ENCODE data around the gene PPME1.
A peak's percentile ranks its signal among the peaks of the same experiment; 100 is the strongest.
"Not testable (repeated sequence)": the region's sequence is repeated elsewhere in the genome, so short reads cannot be mapped to it uniquely, and the experiment has no call there.

The PPME1 gene

GRCh38 chr11:74170694-74171629, at the start of gene PPME1, which contains the start of gene C2CD3:
Gene PPME1 (plus strand): TSS chr11:74171289. CDS start chr11:74171422, 133 bp downstream.
Gene C2CD3 (minus strand): TSS chr11:74171002. CDS start chr11:74170792, 210 bp downstream.
- H3K4me2 ChIP-seq: peak within 1 kb of the TSS; percentile 86
- peaks cover 22% of the 10 kb centered on the region; the same call in 1 of the 2 replicates for H3K79me2 ChIP-seq (ENCODE audit: insufficient read depth, low read depth)
- H3K4me3 ChIP-seq (IDR thresholded peaks at IDR 0.05; ENCODE audit: insufficient read depth, low read depth, low read length): peak within 1 kb of the TSS; percentile 41
- peak within 1 kb of the TSS; percentile 57 for H3K27ac ChIP-seq
- peaks cover 19% of the 10 kb centered on the region for H3K4me1 ChIP-seq (ENCODE audit: low read depth, poor library complexity, severe bottlenecking)
- 0 out of 2 replicates have a peak, but pooled peaks have one; percentile 20 for TF ChIP-seq CTCF (conservative IDR thresholded peaks at IDR 0.05; ENCODE audit: low read depth, low read length)
- H3K9ac ChIP-seq: peak within 1 kb of the TSS; percentile 68
- peak within 1 kb of the TSS; percentile 93 for H2AFZ ChIP-seq (ENCODE audit: low read depth)
- no peaks in the 10 kb centered on the region; the same call in 1 of the 2 replicates for H3K36me3 ChIP-seq (ENCODE audit: insufficient read depth)
- H3K27me3 ChIP-seq (ENCODE audit: insufficient read depth, low read depth): no peaks in the 10 kb centered on the region
- H4K20me1 ChIP-seq (ENCODE audit: insufficient read depth): peaks cover 4% of the 10 kb centered on the region; the same call in 1 of the 2 replicates

GRCh38 chr11:74121804-74122203, 49.3 kb upstream of the PPME1 start:
- no peak for TF ChIP-seq CTCF (conservative IDR thresholded peaks at IDR 0.05; ENCODE audit: low read depth, low read length)
- no peak overlapping the region for H3K9ac ChIP-seq

GRCh38 chr11:74123008-74123448, 48.1 kb upstream of the PPME1 start:
- Histone ChIP-seq H2AFZ (ENCODE audit: low read depth) (no peak overlapping the region), H3K79me2 (ENCODE audit: insufficient read depth, low read depth) (no peaks in the 10 kb centered on the region), H3K4me2 (no peak overlapping the region), H3K27me3 (ENCODE audit: insufficient read depth, low read depth) (no peaks in the 10 kb centered on the region), H3K27ac (no peak overlapping the region), H4K20me1 (ENCODE audit: insufficient read depth) (no peaks in the 10 kb centered on the region), H3K9ac (no peak overlapping the region), H3K36me3 (ENCODE audit: insufficient read depth) (no peaks in the 10 kb centered on the region), H3K4me1 (ENCODE audit: low read depth, poor library complexity, severe bottlenecking) (no peaks in the 10 kb centered on the region), H3K4me3 (IDR thresholded peaks at IDR 0.05; ENCODE audit: insufficient read depth, low read depth, low read length) (no peak overlapping the region)
- TF ChIP-seq CTCF (conservative IDR thresholded peaks at IDR 0.05; ENCODE audit: low read depth, low read length): no peak

More at GRCh38 chr11:74121804-74122203, 49.3 kb upstream of the PPME1 start:
- Histone ChIP-seq H3K27ac (no peak overlapping the region), H3K36me3 (ENCODE audit: insufficient read depth) (no peaks in the 10 kb centered on the region), H3K4me3 (IDR thresholded peaks at IDR 0.05; ENCODE audit: insufficient read depth, low read depth, low read length) (no peak overlapping the region), H3K79me2 (ENCODE audit: insufficient read depth, low read depth) (no peaks in the 10 kb centered on the region), H4K20me1 (ENCODE audit: insufficient read depth) (no peaks in the 10 kb centered on the region), H3K4me1 (ENCODE audit: low read depth, poor library complexity, severe bottlenecking) (no peaks in the 10 kb centered on the region), H3K27me3 (ENCODE audit: insufficient read depth, low read depth) (no peaks in the 10 kb centered on the region), H2AFZ (ENCODE audit: low read depth) (no peak overlapping the region), H3K4me2 (no peak overlapping the region)

GRCh38 chr11:74129121-74129520, 42.0 kb upstream of the PPME1 start:
- H3K27me3 ChIP-seq (ENCODE audit: insufficient read depth, low read depth); H3K9ac ChIP-seq; H3K36me3 ChIP-seq (ENCODE audit: insufficient read depth); H3K4me1 ChIP-seq (ENCODE audit: low read depth, poor library complexity, severe bottlenecking); H3K4me3 ChIP-seq (IDR thresholded peaks at IDR 0.05; ENCODE audit: insufficient read depth, low read depth, low read length); H3K27ac ChIP-seq; H2AFZ ChIP-seq (ENCODE audit: low read depth); H4K20me1 ChIP-seq (ENCODE audit: insufficient read depth); H3K79me2 ChIP-seq (ENCODE audit: insufficient read depth, low read depth); H3K4me2 ChIP-seq: not testable (repeated sequence)
